ENCODE results near the gene SESN1. TPM values are rescaled to one million over a fixed set of nuclear protein-coding genes. Genes with fewer than 3 reads are reported as not detected.
"Not testable (repeated sequence)": the region's sequence is repeated elsewhere in the genome, so short reads cannot be mapped to it uniquely, and the experiment has no call there.

Gene SESN1
- 10 to 100 TPM; 69.6 to 97.3 TPM for total RNA-seq
- total RNA-seq, result 41.8 to 71.8 reads per million in 2 donors

DNA sequence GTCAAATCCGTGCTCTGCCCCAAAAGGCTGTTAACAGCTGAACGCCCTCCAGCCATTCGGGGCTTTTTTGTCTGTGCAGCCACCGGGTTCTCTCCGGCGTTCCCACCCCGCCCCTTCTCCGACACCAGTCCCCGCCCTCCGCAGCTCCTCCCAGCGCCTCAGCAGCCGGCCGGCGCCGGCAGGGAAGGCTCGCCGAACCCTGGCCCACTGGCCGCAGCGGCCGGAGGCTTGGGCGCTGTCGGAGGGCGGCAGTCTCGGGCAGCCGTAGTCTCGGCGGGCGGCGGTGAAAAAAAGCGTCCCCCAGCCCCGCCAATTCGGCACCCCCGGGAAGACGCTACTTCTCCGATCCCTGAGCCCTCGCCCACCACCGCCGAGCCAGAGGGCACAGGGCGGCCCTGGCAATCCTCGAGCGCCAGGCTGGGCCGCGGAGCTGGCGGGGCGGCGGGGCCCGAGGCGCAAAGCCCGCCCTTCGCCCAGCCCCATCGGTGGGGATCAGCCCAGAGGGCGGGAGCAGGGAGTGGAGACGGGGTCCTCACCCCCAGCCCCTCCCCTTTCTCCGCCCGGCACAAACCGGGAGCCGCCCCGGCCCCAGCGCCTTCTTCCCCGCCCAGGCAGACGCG lies at the start of gene SESN1:
SESN1 (minus strand) TSS at position 431 of the 620 bp plus-strand sequence. CDS start 773 bp downstream, outside the sequence.
- H3K9me3 ChIP-seq (ENCODE audit: control insufficient read depth, low read length, poor library complexity, severe bottlenecking), result no peaks in the 10 kb centered on the region
- Mint-ChIP-seq H3K27me3 (no peaks in the 10 kb centered on the region), H3K4me3 (peak within 1 kb of the TSS; percentile 96), H3K4me1 (peaks cover 52% of the 10 kb centered on the region), H3K27ac (peak within 1 kb of the TSS; percentile 99), H3K36me3 (ENCODE audit: low read depth) (no peaks in the 10 kb centered on the region)
- DNase-seq (peak; percentile 71 to 89 (median 80)), ATAC-seq (peak; percentile 69)

DNA sequence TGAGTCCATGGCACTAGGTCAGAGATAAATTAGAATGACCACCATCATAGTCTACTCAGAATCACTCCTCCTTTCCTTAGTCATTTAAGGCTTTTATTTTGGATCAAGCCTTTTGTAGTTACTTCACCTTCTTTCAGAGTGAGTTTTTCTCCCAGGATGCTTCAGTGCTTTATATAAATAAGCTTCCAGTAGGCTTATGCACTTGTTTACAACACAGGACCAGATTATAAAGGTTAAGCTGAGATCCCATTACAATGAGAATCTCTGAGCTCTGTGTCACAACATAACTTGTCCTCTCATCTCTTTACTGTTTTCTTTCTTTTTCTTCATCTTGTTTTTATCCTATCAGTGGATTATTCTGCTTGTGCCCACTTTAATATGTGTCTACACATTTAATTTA lies 48.5 kb upstream of the SESN1 start:
- no peak for DNase-seq
- no peak overlapping the region for H3K4me3 Mint-ChIP-seq

GRCh38 chr6:109142067-109142466 lies 47.4 kb upstream of the SESN1 start:
- H3K9me3 ChIP-seq (ENCODE audit: control insufficient read depth, low read length, poor library complexity, severe bottlenecking); H3K27ac Mint-ChIP-seq; H3K4me3 Mint-ChIP-seq; ATAC-seq; H3K27me3 Mint-ChIP-seq; H3K4me1 Mint-ChIP-seq; DNase-seq; H3K36me3 Mint-ChIP-seq (ENCODE audit: low read depth): not testable (repeated sequence)

More for the DNA sequence above, 48.5 kb upstream of the SESN1 start:
- H3K4me1 Mint-ChIP-seq, result peaks cover 2% of the 10 kb centered on the region
- peaks cover 3% of the 10 kb centered on the region for H3K36me3 Mint-ChIP-seq (ENCODE audit: low read depth)
- no peak for ATAC-seq
- no peaks in the 10 kb centered on the region for H3K27me3 Mint-ChIP-seq
- H3K27ac Mint-ChIP-seq, result peak overlapping the region; percentile 29
- H3K9me3 ChIP-seq (ENCODE audit: control insufficient read depth, low read length, poor library complexity, severe bottlenecking), result no peaks in the 10 kb centered on the region

DNA sequence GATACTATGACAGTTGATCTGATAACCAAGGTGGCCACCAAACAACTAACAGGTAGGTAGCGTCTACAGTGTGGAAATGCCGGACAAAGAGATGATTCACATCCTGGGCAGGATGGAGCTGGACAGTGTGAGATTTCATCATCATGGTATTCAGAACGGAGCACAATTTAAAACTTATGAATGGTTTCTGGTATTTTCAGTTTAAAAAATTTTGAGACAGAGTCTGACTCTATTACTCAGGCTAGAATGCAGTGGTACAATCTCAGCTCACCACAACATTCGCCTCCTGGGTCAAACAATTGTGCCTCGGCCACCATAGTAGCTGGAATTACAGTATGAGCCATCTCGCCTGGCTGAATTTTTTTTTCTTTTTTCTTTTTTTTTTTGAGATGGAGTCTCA lies 44.5 kb upstream of the SESN1 start:
- no peaks in the 10 kb centered on the region for H3K27me3 Mint-ChIP-seq
- DNase-seq (no peak), ATAC-seq (no peak)
- no peak overlapping the region for H3K27ac Mint-ChIP-seq
- H3K4me3 Mint-ChIP-seq, result no peak overlapping the region
- peaks cover 2% of the 10 kb centered on the region for H3K4me1 Mint-ChIP-seq
- H3K9me3 ChIP-seq (ENCODE audit: control insufficient read depth, low read length, poor library complexity, severe bottlenecking), result no peaks in the 10 kb centered on the region
- peaks cover 3% of the 10 kb centered on the region for H3K36me3 Mint-ChIP-seq (ENCODE audit: low read depth)

- DNase-seq; H3K27me3 Mint-ChIP-seq; ATAC-seq; H3K4me1 Mint-ChIP-seq; H3K9me3 ChIP-seq (ENCODE audit: control insufficient read depth, low read length, poor library complexity, severe bottlenecking); H3K27ac Mint-ChIP-seq; H3K4me3 Mint-ChIP-seq; H3K36me3 Mint-ChIP-seq (ENCODE audit: low read depth): not testable (repeated sequence)
Observed at GRCh38 chr6:109136530-109136929, 41.9 kb upstream of the SESN1 start.

- DNase-seq; H3K36me3 Mint-ChIP-seq (ENCODE audit: low read depth); H3K9me3 ChIP-seq (ENCODE audit: control insufficient read depth, low read length, poor library complexity, severe bottlenecking); H3K4me3 Mint-ChIP-seq; H3K27me3 Mint-ChIP-seq; H3K27ac Mint-ChIP-seq; ATAC-seq; H3K4me1 Mint-ChIP-seq: not testable (repeated sequence)
Observed at GRCh38 chr6:109136039-109136438, 41.4 kb upstream of the SESN1 start.

GRCh38 chr6:109135600-109135999 lies 41.0 kb upstream of the SESN1 start:
- H3K27me3 Mint-ChIP-seq; H3K4me3 Mint-ChIP-seq; H3K36me3 Mint-ChIP-seq (ENCODE audit: low read depth); ATAC-seq; DNase-seq; H3K9me3 ChIP-seq (ENCODE audit: control insufficient read depth, low read length, poor library complexity, severe bottlenecking); H3K4me1 Mint-ChIP-seq; H3K27ac Mint-ChIP-seq: not testable (repeated sequence)

DNA sequence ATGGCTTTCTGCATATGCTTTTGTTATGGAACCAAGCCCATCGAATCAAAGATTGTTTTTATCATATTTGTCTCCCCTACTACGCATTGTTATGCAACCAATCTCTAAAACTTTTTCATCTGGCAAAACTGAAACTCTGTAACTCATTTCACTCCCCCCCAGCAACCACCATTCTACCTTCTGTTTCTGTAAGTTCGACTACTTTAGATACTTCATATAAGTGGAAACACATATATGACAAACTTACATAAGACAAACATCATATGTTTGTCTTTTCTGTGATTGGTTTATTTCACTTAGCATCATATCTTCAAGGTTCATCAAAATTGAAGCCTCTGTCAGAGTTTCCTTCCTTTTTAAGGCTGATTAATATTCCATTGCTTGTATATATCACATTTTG lies 35.4 kb upstream of the SESN1 start:
- H3K4me3 Mint-ChIP-seq, result no peak overlapping the region
- ATAC-seq (no peak), DNase-seq (no peak)
- H3K9me3 ChIP-seq (ENCODE audit: control insufficient read depth, low read length, poor library complexity, severe bottlenecking), result no peaks in the 10 kb centered on the region
- H3K27ac Mint-ChIP-seq, result no peak overlapping the region
- peaks cover 9% of the 10 kb centered on the region for H3K36me3 Mint-ChIP-seq (ENCODE audit: low read depth)
- peaks cover 2% of the 10 kb centered on the region for H3K4me1 Mint-ChIP-seq
- H3K27me3 Mint-ChIP-seq, result no peaks in the 10 kb centered on the region

- no peak for DNase-seq
- Mint-ChIP-seq H3K4me1 (peaks cover 17% of the 10 kb centered on the region), H3K27ac (no peak overlapping the region), H3K36me3 (ENCODE audit: low read depth) (peaks cover 11% of the 10 kb centered on the region), H3K4me3 (no peak overlapping the region), H3K27me3 (no peaks in the 10 kb centered on the region)
- no peaks in the 10 kb centered on the region for H3K9me3 ChIP-seq (ENCODE audit: control insufficient read depth, low read length, poor library complexity, severe bottlenecking)
- ATAC-seq, result no peak
Observed at GRCh38 chr6:109125504-109125903, 30.9 kb upstream of the SESN1 start.

GRCh38 chr6:109124219-109124618 lies 29.6 kb upstream of the SESN1 start:
- H3K4me1 Mint-ChIP-seq, result peaks cover 25% of the 10 kb centered on the region
- H3K36me3 Mint-ChIP-seq (ENCODE audit: low read depth), result peaks cover 8% of the 10 kb centered on the region
- H3K27ac Mint-ChIP-seq, result no peak overlapping the region
- H3K9me3 ChIP-seq (ENCODE audit: control insufficient read depth, low read length, poor library complexity, severe bottlenecking), result no peaks in the 10 kb centered on the region
- DNase-seq (no peak), ATAC-seq (no peak)
- no peaks in the 10 kb centered on the region for H3K27me3 Mint-ChIP-seq
- no peak overlapping the region for H3K4me3 Mint-ChIP-seq

- H3K36me3 Mint-ChIP-seq (ENCODE audit: low read depth), result peaks cover 2% of the 10 kb centered on the region
- ATAC-seq, result no peak
Observed at GRCh38 chr6:109121411-109121810, 26.8 kb upstream of the SESN1 start.

GRCh38 chr6:109118871-109119354 lies 24.3 kb upstream of the SESN1 start:
- H3K9me3 ChIP-seq (ENCODE audit: control insufficient read depth, low read length, poor library complexity, severe bottlenecking), result no peaks in the 10 kb centered on the region
- H3K36me3 Mint-ChIP-seq (ENCODE audit: low read depth), result peaks cover 2% of the 10 kb centered on the region
- no peak for DNase-seq
- H3K27me3 Mint-ChIP-seq, result no peaks in the 10 kb centered on the region
- H3K4me3 Mint-ChIP-seq, result no peak overlapping the region
- no peak for ATAC-seq
- H3K4me1 Mint-ChIP-seq, result peaks cover 22% of the 10 kb centered on the region
- H3K27ac Mint-ChIP-seq, result no peak overlapping the region

More at GRCh38 chr6:109121411-109121810, 26.8 kb upstream of the SESN1 start:
- Mint-ChIP-seq H3K27ac (no peak overlapping the region), H3K4me1 (peaks cover 28% of the 10 kb centered on the region), H3K27me3 (no peaks in the 10 kb centered on the region), H3K4me3 (no peak overlapping the region)
- no peaks in the 10 kb centered on the region for H3K9me3 ChIP-seq (ENCODE audit: control insufficient read depth, low read length, poor library complexity, severe bottlenecking)
- no peak for DNase-seq

GRCh38 chr6:109118337-109118736 lies 23.7 kb upstream of the SESN1 start:
- H3K9me3 ChIP-seq (ENCODE audit: control insufficient read depth, low read length, poor library complexity, severe bottlenecking), result no peaks in the 10 kb centered on the region
- ATAC-seq, result no peak
- no peaks in the 10 kb centered on the region for H3K27me3 Mint-ChIP-seq
- no peaks in the 10 kb centered on the region for H3K36me3 Mint-ChIP-seq (ENCODE audit: low read depth)
- no peak overlapping the region for H3K27ac Mint-ChIP-seq
- peaks cover 22% of the 10 kb centered on the region for H3K4me1 Mint-ChIP-seq
- H3K4me3 Mint-ChIP-seq, result no peak overlapping the region
- DNase-seq, result no peak

Data from T-helper 17 cell (primary cell).